Mesenchymal stem cell (in vitro differentiated cells and primary cell): ENCODE data around the gene MANSC4.
A peak's percentile ranks its signal among the peaks of the same experiment; 100 is the strongest.

Source experiments
- DNase-seq: peaks from one replicate; pipeline ENCODE4 v3.0.0-alpha.2; 2013
- H2AFZ ChIP-seq: one replicate; pipeline ENCODE4 v1.6.1; 2013; ENCODE audit warnings: low read depth, mild to moderate bottlenecking, control low read depth, inconsistent platforms, low read length, moderate library complexity
- H2AK5ac ChIP-seq: 2 replicates; pipeline ENCODE4 v1.6.1; 2013; ENCODE audit warnings: low read length, moderate library complexity, mild to moderate bottlenecking, inconsistent platforms; ENCODE audit not compliant: severe bottlenecking
- H2BK120ac ChIP-seq: one replicate; pipeline ENCODE4 v1.6.1; 2013; ENCODE audit warnings: low read depth, mild to moderate bottlenecking, inconsistent platforms, low read length, moderate library complexity
- H2BK12ac ChIP-seq, 2 experiments: one replicate each; pipeline ENCODE4 v1.6.1; 2013; ENCODE audit warnings: inconsistent platforms in 2 of 2, low read length in 2 of 2, mild to moderate bottlenecking in 2 of 2, moderate library complexity in 2 of 2, control low read depth in 1 of 2
- H2BK15ac ChIP-seq: one replicate; pipeline ENCODE4 v1.6.1; 2013; ENCODE audit warnings: mild to moderate bottlenecking, low read depth, inconsistent platforms; ENCODE audit not compliant: poor library complexity, severe bottlenecking
- H2BK5ac ChIP-seq: 2 replicates; pipeline ENCODE4 v1.6.1; 2013; ENCODE audit warnings: low read depth, mild to moderate bottlenecking, low read length, control low read depth, inconsistent platforms; ENCODE audit not compliant: poor library complexity, severe bottlenecking
- H3K14ac ChIP-seq, 2 experiments: one replicate each; pipeline ENCODE4 v1.6.1; 2013; ENCODE audit warnings: inconsistent platforms in 2 of 2, low read length in 2 of 2, control low read depth in 1 of 2, mild to moderate bottlenecking in 1 of 2, moderate library complexity in 1 of 2
- H3K18ac ChIP-seq, 2 experiments: one replicate each; pipeline ENCODE4 v1.6.1; 2013; ENCODE audit warnings: inconsistent platforms in 2 of 2, low read length in 2 of 2, control low read depth in 1 of 2, low read depth in 1 of 2, mild to moderate bottlenecking in 1 of 2
- H3K23ac ChIP-seq, 2 experiments: one replicate each; pipeline ENCODE4 v1.6.1; 2013; ENCODE audit warnings: inconsistent platforms in 2 of 2, low read length in 2 of 2, mild to moderate bottlenecking in 2 of 2, moderate library complexity in 2 of 2, control low read depth in 1 of 2
- H3K27ac ChIP-seq: 2 replicates; pipeline ENCODE4 v1.5.1; 2013; ENCODE audit warnings: mild to moderate bottlenecking, moderate library complexity, low read length, control low read depth, inconsistent platforms; ENCODE audit not compliant: poor library complexity, severe bottlenecking
- H3K27me3 ChIP-seq, 2 experiments: 2 replicates each; pipeline versions ENCODE4 v1.6.1 to v1.7.0; 2013; ENCODE audit warnings: low read length in 2 of 2, mild to moderate bottlenecking in 2 of 2, moderate library complexity in 2 of 2, control low read depth in 1 of 2, inconsistent platforms in 1 of 2; ENCODE audit not compliant: control insufficient read depth in 1 of 2, insufficient read depth in 1 of 2
- H3K36me3 ChIP-seq, 2 experiments: 2 replicates each; pipeline versions ENCODE4 v1.6.1 to v1.7.0; 2013; ENCODE audit warnings: low read length in 2 of 2, control low read depth in 1 of 2, inconsistent platforms in 1 of 2, low read depth in 1 of 2, mild to moderate bottlenecking in 1 of 2; ENCODE audit not compliant: insufficient read depth in 2 of 2, control insufficient read depth in 1 of 2
- H3K4ac ChIP-seq, 2 experiments: one replicate each; pipeline ENCODE4 v1.6.1; 2013; ENCODE audit warnings: inconsistent platforms in 2 of 2, low read length in 2 of 2, mild to moderate bottlenecking in 2 of 2, moderate library complexity in 2 of 2, control low read depth in 1 of 2, low read depth in 1 of 2
- H3K4me1 ChIP-seq: 2 replicates; pipeline ENCODE4 v1.6.1; 2013; ENCODE audit warnings: low read depth, low read length, control low read depth; ENCODE audit not compliant: control insufficient read depth, insufficient read depth
- H3K4me2 ChIP-seq: 2 replicates; pipeline ENCODE4 v1.6.1; 2013; ENCODE audit warnings: low read length, mild to moderate bottlenecking, inconsistent platforms; ENCODE audit not compliant: poor library complexity, severe bottlenecking
- H3K4me3 ChIP-seq, 2 experiments: 2 replicates each; pipeline versions ENCODE4 v1.5.1 to v1.7.0; 2013; ENCODE audit warnings: low read length in 2 of 2, mild to moderate bottlenecking in 2 of 2, control low read depth in 1 of 2, low read depth in 1 of 2; ENCODE audit not compliant: insufficient read depth in 1 of 2
- H3K79me1 ChIP-seq: replicated peaks from 2 replicates; pipeline ENCODE4 v1.6.1; 2013; ENCODE audit warnings: mild to moderate bottlenecking, control low read depth, low read length, inconsistent platforms; ENCODE audit not compliant: poor library complexity, severe bottlenecking
- H3K9ac ChIP-seq: 2 replicates; pipeline ENCODE4 v1.7.0; 2013; ENCODE audit warnings: mild to moderate bottlenecking, low read length, moderate library complexity
- H3K9me3 ChIP-seq: 2 replicates; pipeline ENCODE4 v1.7.0; 2013; ENCODE audit warnings: mild to moderate bottlenecking, low read length; ENCODE audit not compliant: control insufficient read depth
- H4K8ac ChIP-seq: one replicate; pipeline ENCODE4 v1.6.1; 2013; ENCODE audit warnings: inconsistent platforms, mild to moderate bottlenecking, low read length, moderate library complexity
- H4K91ac ChIP-seq: one replicate; pipeline ENCODE4 v1.6.1; 2013; ENCODE audit warnings: mild to moderate bottlenecking, low read length, inconsistent platforms
- WGBS: methylation state at CpG from one replicate; pipeline ENCODE4 v1.1.7; 2013; ENCODE audit warnings: mixed read lengths; 5-methylcytosine and 5-hydroxymethylcytosine counted together

Gene MANSC4

GRCh38 chr12:27782481-27782880, 2.4 kb upstream of the MANSC4 start:
- Histone ChIP-seq H3K4me1 (peaks cover 11% of the 10 kb centered on the region), H3K27ac (no peak overlapping the region), H3K4me3 (peak overlapping the region in 1 of 2 experiments; percentile 96), H2AFZ (no peak overlapping the region), H3K4me2 (no peak overlapping the region), H3K4ac (no peak overlapping the region), H3K9me3 (no peaks in the 10 kb centered on the region), H3K14ac (no peak overlapping the region), H2BK15ac (no peak overlapping the region), H4K8ac (no peak overlapping the region), H2AK5ac (no peak overlapping the region), H3K36me3 (peaks cover 0 to 9% of the 10 kb centered on the region in 2 experiments), H2BK120ac (no peak overlapping the region), H4K91ac (no peak overlapping the region), H3K27me3 (no peaks in the 10 kb centered on the region), H3K9ac (no peak overlapping the region), H3K79me1 (peaks cover 12% of the 10 kb centered on the region), H3K23ac (no peak overlapping the region), H3K18ac (peak overlapping the region in 1 of 2 experiments; percentile 43), H2BK5ac (no peak overlapping the region), H2BK12ac (peak overlapping the region in 1 of 2 experiments; percentile 55)
- no CpG with 5 or more reads among the region's 1 CpG for WGBS
- no peak for DNase-seq

- peak overlapping the region in 1 of 2 experiments; percentile 96 for H3K4me3 ChIP-seq
- H3K9me3 ChIP-seq, result no peaks in the 10 kb centered on the region
- no peaks in the 10 kb centered on the region for H3K27me3 ChIP-seq
- no peak overlapping the region for H3K23ac ChIP-seq
- H2AFZ ChIP-seq, result no peak overlapping the region
- peaks cover 0 to 9% of the 10 kb centered on the region in 2 experiments for H3K36me3 ChIP-seq
- H4K91ac ChIP-seq, result no peak overlapping the region
- peak; percentile 35 for DNase-seq
- no peak overlapping the region for H3K4ac ChIP-seq
- H2BK15ac ChIP-seq, result no peak overlapping the region
- H3K4me1 ChIP-seq, result peaks cover 11% of the 10 kb centered on the region
- no peak overlapping the region for H4K8ac ChIP-seq
- H2BK12ac ChIP-seq, result no peak overlapping the region
- no peak overlapping the region for H2AK5ac ChIP-seq
- no peak overlapping the region for H3K18ac ChIP-seq
- H2BK5ac ChIP-seq, result no peak overlapping the region
- H2BK120ac ChIP-seq, result no peak overlapping the region
- H3K27ac ChIP-seq, result no peak overlapping the region
- peak overlapping the region; percentile 17 for H3K4me2 ChIP-seq
- H3K79me1 ChIP-seq, result peaks cover 7% of the 10 kb centered on the region
- no peak overlapping the region for H3K14ac ChIP-seq
- H3K9ac ChIP-seq, result peak overlapping the region; percentile 90
- 63% methylated on average over 2 of the region's 5 CpGs for WGBS
Observed at GRCh38 chr12:27781680-27782079, 1.6 kb upstream of the MANSC4 start.

GRCh38 chr12:27780612-27781408, 774 bp upstream of the MANSC4 start:
- WGBS, result 11% methylated on average over 26 of the region's 27 CpGs

GRCh38 chr12:27779416-27779919, 568 bp downstream of the MANSC4 start:
- Histone ChIP-seq H4K91ac (peak overlapping the region; percentile 83), H2AK5ac (no peak overlapping the region), H3K23ac (no peak overlapping the region), H3K27ac (peak overlapping the region; percentile 21), H3K18ac (peak overlapping the region; percentile 30 to 44), H3K27me3 (no peaks in the 10 kb centered on the region), H2BK15ac (peak overlapping the region; percentile 100), H2BK5ac (peak overlapping the region; percentile 74), H2BK120ac (peak overlapping the region; percentile 99), H3K4ac (peak overlapping the region; percentile 15 to 79), H3K9me3 (no peaks in the 10 kb centered on the region), H3K36me3 (peaks cover 0 to 9% of the 10 kb centered on the region in 2 experiments), H2BK12ac (no peak overlapping the region), H3K4me2 (peak overlapping the region; percentile 89), H3K4me1 (peaks cover 11% of the 10 kb centered on the region), H2AFZ (peak overlapping the region; percentile 63), H3K9ac (peak overlapping the region; percentile 90), H3K79me1 (peaks cover 3% of the 10 kb centered on the region), H3K4me3 (peak overlapping the region; percentile 82 to 96), H3K14ac (peak overlapping the region in 1 of 2 experiments; percentile 5), H4K8ac (peak overlapping the region; percentile 99)
- peak; percentile 30 for DNase-seq
- WGBS, result 11% methylated on average over 35 of the region's 36 CpGs

More at GRCh38 chr12:27780612-27781408, 774 bp upstream of the MANSC4 start:
- H3K27ac ChIP-seq, result peak overlapping the region; percentile 37
- H3K4me1 ChIP-seq, result peaks cover 11% of the 10 kb centered on the region
- H3K36me3 ChIP-seq, result peaks cover 0 to 9% of the 10 kb centered on the region in 2 experiments
- peak; percentile 59 for DNase-seq
- peak overlapping the region in 1 of 2 experiments; percentile 98 for H3K23ac ChIP-seq
- H2BK5ac ChIP-seq, result peak overlapping the region; percentile 74
- H3K79me1 ChIP-seq, result peaks cover 7% of the 10 kb centered on the region
- H2AK5ac ChIP-seq, result no peak overlapping the region
- peak overlapping the region in 1 of 2 experiments; percentile 100 for H3K14ac ChIP-seq
- H3K27me3 ChIP-seq, result no peaks in the 10 kb centered on the region
- H3K4ac ChIP-seq, result peak overlapping the region; percentile 77
- H3K9me3 ChIP-seq, result no peaks in the 10 kb centered on the region
- peak overlapping the region; percentile 95 for H4K91ac ChIP-seq
- H3K9ac ChIP-seq, result peak overlapping the region; percentile 90
- peak overlapping the region; percentile 83 for H2AFZ ChIP-seq
- peak overlapping the region; percentile 65 for H2BK15ac ChIP-seq
- peak overlapping the region; percentile 78 to 95 for H2BK12ac ChIP-seq
- H4K8ac ChIP-seq, result peak overlapping the region; percentile 99
- peak overlapping the region; percentile 30 to 99 for H3K18ac ChIP-seq
- no peak overlapping the region for H2BK120ac ChIP-seq
- H3K4me3 ChIP-seq, result peak overlapping the region; percentile 82 to 96
- H3K4me2 ChIP-seq, result peak overlapping the region; percentile 89
